Measurements from ENCODE around the gene ABCA13. TPM values are rescaled to one million over a fixed set of nuclear protein-coding genes. Genes with fewer than 3 reads are reported as not detected.

Gene ABCA13
- total RNA-seq, 4 donors from 2014 or later = under 0.01 to 0.54 (median 0.04) TPM; not detected in 1

GRCh38 chr7:48261696-48262095 is 90.4 kb downstream of the ABCA13 start:
- H3K27ac ChIP-seq = no peak overlapping the region
- TF ChIP-seq CTCF (IDR thresholded peaks at IDR 0.05) = no peak
- no peak for TF ChIP-seq POLR2A (IDR thresholded peaks at IDR 0.05)
- TF ChIP-seq POLR2AphosphoS5 (IDR thresholded peaks at IDR 0.05) = no peak
- TF ChIP-seq EP300 (IDR thresholded peaks at IDR 0.05) = no peak
- no peak overlapping the region for H3K4me3 ChIP-seq
- no peaks in the 10 kb centered on the region for H3K4me1 ChIP-seq
- no peaks in the 10 kb centered on the region for H3K9me3 ChIP-seq
- H3K27me3 ChIP-seq = no peaks in the 10 kb centered on the region
- H3K36me3 ChIP-seq = no peaks in the 10 kb centered on the region
- 60 to 74% methylated on average over 1 to 2 of the region's 2 CpGs for WGBS, 2 donors (ENCODE audit: low coverage in 1 of 2)
- ATAC-seq = no peak

GRCh38 chr7:48262606-48263310 is 91.5 kb downstream of the ABCA13 start:
- no peaks in the 10 kb centered on the region for H3K27me3 ChIP-seq
- TF ChIP-seq EP300 (IDR thresholded peaks at IDR 0.05) (no peak), POLR2A (IDR thresholded peaks at IDR 0.05) (no peak), CTCF (IDR thresholded peaks at IDR 0.05) (no peak), POLR2AphosphoS5 (IDR thresholded peaks at IDR 0.05) (no peak)
- H3K27ac ChIP-seq = no peak overlapping the region
- no peaks in the 10 kb centered on the region for H3K36me3 ChIP-seq
- H3K9me3 ChIP-seq = no peaks in the 10 kb centered on the region
- ATAC-seq = no peak
- H3K4me3 ChIP-seq = no peak overlapping the region
- no peaks in the 10 kb centered on the region for H3K4me1 ChIP-seq
- WGBS, 2 donors (ENCODE audit: low coverage in 1 of 2) = 72 to 100% methylated on average over 1 of the region's 1 CpG

- TF ChIP-seq EP300 (IDR thresholded peaks at IDR 0.05) = no peak
- no peak for TF ChIP-seq POLR2A (IDR thresholded peaks at IDR 0.05)
- TF ChIP-seq POLR2AphosphoS5 (IDR thresholded peaks at IDR 0.05) = no peak
- TF ChIP-seq CTCF (IDR thresholded peaks at IDR 0.05) = no peak
- 87 to 91% methylated on average over 2 of the region's 2 CpGs for WGBS, 2 donors (ENCODE audit: low coverage in 1 of 2)
- ATAC-seq = no peak
Measured at GRCh38 chr7:48263311-48263650, 92.0 kb downstream of the ABCA13 start.

GRCh38 chr7:48269066-48269465 is 97.8 kb downstream of the ABCA13 start:
- no peak for TF ChIP-seq POLR2AphosphoS5 (IDR thresholded peaks at IDR 0.05)
- no peak for TF ChIP-seq EP300 (IDR thresholded peaks at IDR 0.05)
- TF ChIP-seq POLR2A (IDR thresholded peaks at IDR 0.05) = no peak
- no peak for TF ChIP-seq CTCF (IDR thresholded peaks at IDR 0.05)
- no peak for ATAC-seq

More at GRCh38 chr7:48263311-48263650, 92.0 kb downstream of the ABCA13 start:
- no peaks in the 10 kb centered on the region for H3K4me1 ChIP-seq
- H3K27ac ChIP-seq = no peak overlapping the region
- no peak overlapping the region for H3K4me3 ChIP-seq
- no peaks in the 10 kb centered on the region for H3K27me3 ChIP-seq
- H3K9me3 ChIP-seq = no peaks in the 10 kb centered on the region
- no peaks in the 10 kb centered on the region for H3K36me3 ChIP-seq

GRCh38 chr7:48274662-48275061 is 103.4 kb downstream of the ABCA13 start:
- H3K4me1 ChIP-seq = no peaks in the 10 kb centered on the region
- H3K9me3 ChIP-seq = no peaks in the 10 kb centered on the region
- ATAC-seq = no peak
- H3K27ac ChIP-seq = no peak overlapping the region
- no peaks in the 10 kb centered on the region for H3K36me3 ChIP-seq
- H3K4me3 ChIP-seq = no peak overlapping the region
- TF ChIP-seq EP300 (IDR thresholded peaks at IDR 0.05) (no peak), POLR2AphosphoS5 (IDR thresholded peaks at IDR 0.05) (no peak), CTCF (IDR thresholded peaks at IDR 0.05) (no peak), POLR2A (IDR thresholded peaks at IDR 0.05) (no peak)
- H3K27me3 ChIP-seq = no peaks in the 10 kb centered on the region
- WGBS, 2 donors (ENCODE audit: low coverage in 1 of 2) = 55 to 64% methylated on average over 3 of the region's 3 CpGs

More at GRCh38 chr7:48269066-48269465, 97.8 kb downstream of the ABCA13 start:
- H3K36me3 ChIP-seq = no peaks in the 10 kb centered on the region
- H3K27me3 ChIP-seq = no peaks in the 10 kb centered on the region
- no peak overlapping the region for H3K27ac ChIP-seq
- WGBS, 2 donors (ENCODE audit: low coverage in 1 of 2) = 67 to 80% methylated on average over 1 of the region's 1 CpG
- H3K4me1 ChIP-seq = no peaks in the 10 kb centered on the region
- H3K9me3 ChIP-seq = no peaks in the 10 kb centered on the region
- H3K4me3 ChIP-seq = no peak overlapping the region

Data from gastroesophageal sphincter (tissue), 4 donors.